Stimulated activated CD8-positive, alpha-beta memory T cell treated with anti-CD3 and anti-CD28 coated beads, Interleukin-12 subunit alpha, Interleukin-12 subunit beta, amount 100 ng/mL, for 24 hours (primary cell): ENCODE measurements around the gene CADM1.

Experiments
- DNase-seq: peaks from one replicate; pipeline ENCODE4 v3.0.0-alpha.2; 2020; ENCODE audit errors: extremely low read depth

The CADM1 gene

GRCh38 chr11:115247361-115247760 lies 256.9 kb downstream of the CADM1 start:
- DNase-seq = no peak

- DNase-seq = no peak
Observed at GRCh38 chr11:115244758-115245157, 259.5 kb downstream of the CADM1 start.

GRCh38 chr11:115244296-115244695 lies 259.9 kb downstream of the CADM1 start:
- no peak for DNase-seq

DNA sequence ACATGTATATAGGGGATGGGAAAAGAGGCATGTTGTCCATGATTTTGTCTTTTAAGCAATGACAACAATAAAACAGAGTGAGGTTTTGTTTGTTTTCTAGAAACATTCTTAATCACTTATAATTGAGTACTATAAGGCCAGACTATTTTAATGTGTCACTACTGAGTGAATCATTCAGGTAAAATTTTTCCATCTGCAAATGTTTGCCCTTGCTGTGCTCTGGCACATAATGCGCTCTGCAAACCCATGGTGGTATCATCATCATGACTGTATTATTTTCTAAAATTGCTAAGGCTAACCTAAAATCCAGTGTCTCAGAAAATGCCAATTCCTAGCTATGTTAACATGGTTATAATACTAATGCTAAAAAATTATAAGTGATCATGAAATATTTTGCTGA lies 261.2 kb downstream of the CADM1 start:
- no peak for DNase-seq

- DNase-seq = no peak
Observed at GRCh38 chr11:115241899-115242298, 262.3 kb downstream of the CADM1 start.

DNA sequence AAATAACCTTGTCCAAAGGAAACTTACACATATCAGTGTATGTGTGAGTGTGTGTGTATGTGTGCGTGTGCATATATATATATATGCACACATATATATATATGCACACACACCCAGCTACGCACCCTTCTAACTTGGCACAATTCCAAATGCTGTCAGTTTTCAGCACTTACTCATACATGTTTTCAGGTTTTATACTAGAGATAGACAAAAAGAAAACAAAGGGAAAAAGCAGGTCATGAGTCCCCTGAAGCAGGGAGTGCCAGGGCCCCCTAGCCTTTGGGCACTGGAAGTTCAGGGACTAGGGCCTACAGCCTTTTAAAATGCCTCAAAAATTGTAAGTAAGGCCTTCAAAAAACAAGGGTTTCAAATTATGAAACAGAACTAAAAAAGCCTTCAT lies 265.4 kb downstream of the CADM1 start:
- DNase-seq = no peak

- DNase-seq = no peak
Observed at GRCh38 chr11:115238086-115238485, 266.1 kb downstream of the CADM1 start.

DNA sequence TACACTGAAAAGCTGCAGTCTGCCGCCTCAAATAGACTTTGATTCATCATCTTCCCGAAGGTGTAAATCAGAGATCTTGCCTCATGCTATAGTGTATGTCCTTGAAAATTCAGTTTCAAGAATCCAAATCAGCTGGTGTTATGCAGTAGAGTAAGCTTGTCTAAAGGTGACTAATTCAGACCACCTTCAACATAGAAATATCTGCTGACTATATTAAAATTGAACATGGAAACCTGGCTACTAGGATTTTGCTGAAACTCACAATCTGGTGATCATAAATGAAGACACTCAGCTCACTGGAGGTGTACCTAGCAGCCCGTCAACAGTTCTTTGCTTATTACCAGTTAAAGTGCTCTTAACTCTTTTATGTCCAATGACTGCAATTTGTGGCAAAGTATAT lies 266.6 kb downstream of the CADM1 start:
- no peak for DNase-seq

GRCh38 chr11:115234794-115235193 lies 269.4 kb downstream of the CADM1 start:
- DNase-seq = no peak

- no peak for DNase-seq
Observed at GRCh38 chr11:115226556-115226955, 277.7 kb downstream of the CADM1 start.

DNA sequence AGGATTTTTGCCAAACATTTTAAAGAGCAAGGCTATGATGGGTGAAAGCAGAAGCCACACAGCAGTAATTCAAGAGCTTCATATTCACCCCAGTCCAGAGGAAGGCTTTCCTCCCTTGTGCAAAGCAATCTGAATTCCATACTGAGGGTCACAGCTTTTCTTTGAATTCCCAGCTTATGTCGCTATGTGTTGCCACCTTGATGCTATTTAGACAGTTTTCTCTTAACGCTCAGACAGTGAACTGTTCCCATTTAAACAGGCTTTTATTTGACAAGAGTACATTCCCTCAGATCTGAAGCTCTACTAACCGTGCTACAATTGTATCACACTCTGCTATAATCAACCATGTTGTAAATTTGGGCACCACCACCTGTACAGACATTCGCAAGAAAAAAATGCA lies 279.7 kb downstream of the CADM1 start:
- DNase-seq = no peak

DNA sequence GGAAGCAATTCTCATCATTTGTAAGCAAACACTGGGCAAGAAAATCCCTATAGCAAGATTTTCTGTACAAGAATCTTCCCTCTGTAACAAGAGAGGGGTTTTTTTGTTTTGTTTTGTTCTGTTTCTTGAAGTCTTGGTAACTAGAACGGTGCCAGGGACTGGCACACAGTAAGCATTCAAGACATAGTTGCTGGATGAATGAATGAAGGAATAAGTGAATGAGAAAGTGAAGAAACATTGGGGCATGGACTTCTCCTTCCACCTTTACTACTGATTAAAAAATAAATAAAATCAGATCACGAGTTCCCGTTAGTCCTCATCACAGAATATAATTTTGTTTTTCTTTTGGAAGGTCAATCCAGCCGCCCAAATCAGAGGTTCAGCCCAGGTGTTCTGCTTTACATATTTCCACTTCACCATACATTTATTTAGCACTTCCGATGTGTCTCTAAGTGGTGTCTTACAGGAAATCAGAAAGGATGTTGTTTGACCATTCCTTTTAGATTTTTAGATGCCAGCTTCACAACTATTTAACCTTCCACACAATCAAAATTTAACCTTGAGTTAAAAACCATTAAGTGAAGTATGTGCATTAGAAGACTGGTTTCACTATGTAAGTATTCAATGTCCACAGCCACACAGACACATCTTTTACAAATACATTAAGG lies 281.2 kb downstream of the CADM1 start:
- DNase-seq = no peak

- no peak for DNase-seq
Observed at GRCh38 chr11:115222218-115222862, 281.9 kb downstream of the CADM1 start.

GRCh38 chr11:115221461-115222069 lies 282.6 kb downstream of the CADM1 start:
- DNase-seq = no peak

- no peak for DNase-seq
Observed at GRCh38 chr11:115220911-115221310, 283.3 kb downstream of the CADM1 start.

- no peak for DNase-seq
Observed at GRCh38 chr11:115220423-115220822, 283.8 kb downstream of the CADM1 start.

DNA sequence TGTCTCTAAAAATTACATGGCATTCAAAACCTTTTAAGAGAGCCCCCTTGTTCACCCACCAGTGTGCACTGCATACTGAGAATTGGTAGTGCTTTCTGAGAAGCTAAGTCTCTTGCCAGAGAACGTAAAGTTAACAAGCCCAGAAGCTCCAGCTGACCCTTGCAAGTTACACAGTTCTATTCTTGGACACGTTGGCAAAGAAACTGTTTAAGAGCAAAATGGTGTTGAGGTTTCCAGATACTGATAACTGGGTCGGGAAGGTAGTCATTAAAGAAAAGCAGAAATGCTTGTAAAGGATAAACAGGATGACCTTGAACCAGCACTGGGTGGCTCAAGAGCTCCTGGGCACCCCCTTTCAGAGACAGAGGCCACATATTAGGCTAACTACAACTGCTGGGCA lies 284.8 kb downstream of the CADM1 start:
- no peak for DNase-seq

DNA sequence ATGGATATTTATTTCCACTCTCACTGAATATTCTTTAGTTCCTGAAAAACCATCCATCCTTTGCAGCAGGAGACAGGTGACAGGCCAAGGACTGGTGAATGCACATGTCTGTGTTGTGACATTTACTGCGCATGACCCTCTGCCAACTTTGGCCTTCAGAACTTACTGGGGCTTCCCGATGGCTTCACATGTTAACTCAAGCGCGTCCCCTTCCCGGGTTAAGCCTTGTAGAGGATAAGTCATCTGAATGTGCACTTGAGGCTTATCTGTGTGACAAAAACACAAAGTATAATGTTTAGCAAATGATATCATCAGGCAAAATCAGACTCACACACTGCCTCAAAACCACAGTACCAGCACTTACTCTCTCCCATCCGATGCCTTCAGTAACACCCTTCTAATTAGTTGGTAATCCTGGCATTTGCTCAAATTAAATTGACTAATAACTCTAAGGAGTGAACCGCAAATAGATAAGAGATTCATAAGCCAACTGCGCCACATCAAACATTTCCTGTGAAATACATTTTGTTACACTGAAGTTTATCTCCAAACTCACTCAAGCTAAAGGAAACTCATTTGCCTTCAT lies 286.4 kb downstream of the CADM1 start:
- DNase-seq = no peak

DNA sequence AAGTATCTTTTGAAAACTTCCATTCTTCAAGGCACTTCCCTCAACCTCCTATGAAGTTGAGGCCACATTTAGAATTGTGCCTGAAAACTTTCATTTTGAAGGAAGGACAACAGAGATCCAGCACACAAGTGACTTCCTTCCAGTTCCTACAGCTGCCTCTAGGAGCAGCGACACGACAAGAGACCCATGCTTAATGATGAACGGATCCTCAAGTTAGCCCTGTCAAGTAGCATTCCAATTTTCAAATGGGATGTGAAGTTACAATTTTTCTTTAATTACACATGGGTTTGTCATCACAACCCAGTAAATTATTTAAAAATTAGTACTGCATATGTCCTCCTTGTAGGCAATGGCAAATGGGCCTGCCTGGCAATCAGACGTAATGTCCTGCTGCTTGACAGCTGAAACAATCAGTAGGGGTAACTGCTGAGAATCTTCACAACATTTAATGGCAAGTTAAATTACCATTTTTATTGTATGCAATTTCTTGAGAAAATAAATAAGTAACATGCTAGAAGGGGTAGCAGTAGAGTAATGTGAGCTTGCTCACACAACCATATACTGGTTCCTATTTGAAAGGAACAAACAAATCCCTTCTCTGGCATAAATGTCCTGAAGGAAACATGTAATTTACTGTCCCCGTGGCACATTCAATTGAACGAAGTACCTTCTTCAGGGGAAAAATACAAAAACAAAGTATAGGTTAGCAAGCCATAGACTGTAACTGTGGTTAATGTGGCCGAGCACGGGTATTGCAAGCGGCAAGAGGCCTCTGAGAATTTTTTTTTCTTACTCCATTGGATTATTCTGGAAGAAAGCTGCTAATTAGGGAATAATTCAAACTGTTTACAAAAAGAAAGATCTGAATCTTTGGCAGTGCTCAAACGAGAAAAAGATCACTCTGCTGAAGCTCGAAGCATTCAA lies 288.3 kb downstream of the CADM1 start:
- DNase-seq = no peak

- DNase-seq = no peak
Observed at GRCh38 chr11:115214644-115215234, 289.5 kb downstream of the CADM1 start.

DNA sequence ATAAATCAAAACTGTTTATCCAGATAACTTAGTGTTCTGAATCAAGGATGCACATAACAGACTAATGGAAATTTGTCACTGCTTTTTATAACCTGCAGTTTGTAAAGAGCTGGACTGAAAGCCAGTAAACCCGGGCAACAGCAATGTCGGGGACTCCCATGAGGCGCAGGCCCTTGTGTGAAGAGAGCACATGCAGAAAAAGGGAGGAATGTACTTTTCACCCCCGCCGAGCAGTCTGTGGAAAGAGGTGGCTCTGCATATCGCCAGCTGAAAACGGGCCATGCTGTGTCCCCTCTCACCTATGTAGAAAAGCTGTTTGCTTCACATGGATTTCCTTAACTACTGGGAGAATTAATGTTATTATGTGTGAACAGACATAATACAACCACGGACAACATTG lies 291.2 kb downstream of the CADM1 start:
- DNase-seq = no peak
